Occipital lobe (tissue), 2 donors: ENCODE measurements around the gene KRT83. TPM values are rescaled to one million over a fixed set of nuclear protein-coding genes. Genes with fewer than 3 reads are reported as not detected.
"Not testable (repeated sequence)": the region's sequence is repeated elsewhere in the genome, so short reads cannot be mapped to it uniquely, and the experiment has no call there.

Experiments
- DNase-seq: peaks from one replicate; lab custom pipeline; 2025; lab: John Stamatoyannopoulos, UW
- total RNA-seq: library from RNA; depleted of rRNA; stranded (reverse); fragments of >200 nt; gene quantifications from one replicate; pipeline ENCODE4 v1.2.3, GENCODE V29; 2014

KRT83 gene
- total RNA-seq, 1 donor from 2014 or later = not detected

DNA sequence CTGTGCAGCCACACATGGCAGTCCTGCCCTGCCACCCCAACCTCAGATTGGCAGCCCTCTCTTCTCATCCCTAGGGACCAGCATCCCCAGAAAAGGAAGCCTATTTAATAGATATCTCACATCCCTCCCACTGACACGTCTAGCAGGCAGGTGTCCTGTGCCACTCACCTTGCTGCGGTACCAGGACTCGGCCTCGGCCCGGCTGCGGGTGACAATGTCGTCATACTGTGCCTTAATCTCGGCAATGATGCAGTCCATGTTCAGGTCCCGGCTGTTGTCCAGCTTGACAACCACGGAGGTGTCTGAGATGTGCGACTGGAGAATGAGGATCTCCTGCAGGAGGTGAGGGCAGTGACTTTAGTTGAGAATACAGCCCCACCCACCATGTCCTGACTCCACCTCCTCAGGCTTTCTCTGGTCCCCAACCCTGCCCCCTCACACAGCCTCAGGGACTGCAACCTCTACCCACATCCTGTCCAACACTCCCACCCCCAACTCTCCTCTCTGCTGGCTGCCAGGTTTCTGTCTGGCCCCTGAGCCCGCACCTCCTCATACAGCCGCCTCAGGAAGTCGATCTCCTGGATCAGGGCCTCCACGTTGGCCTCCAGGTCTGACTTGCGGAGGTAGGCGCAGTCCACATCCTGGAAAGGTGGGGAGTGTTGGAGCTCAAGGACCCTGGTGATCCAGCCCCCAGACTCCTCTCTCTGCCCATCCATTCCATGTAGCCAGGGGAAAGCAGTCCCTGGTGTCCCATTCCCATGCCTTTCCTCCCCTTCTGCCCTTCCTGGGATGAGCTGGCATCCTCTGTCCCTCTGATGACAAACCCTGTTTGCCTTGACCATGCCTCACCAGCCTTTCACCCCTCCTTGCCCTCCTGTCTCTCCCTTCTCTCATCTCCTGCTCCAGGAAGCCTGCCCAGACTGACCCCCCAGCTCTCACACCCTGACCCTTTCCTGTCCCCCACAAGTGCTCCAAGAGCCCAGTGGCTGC, 33.1 kb downstream of the KRT83 start:
- DNase-seq = not testable (repeated sequence)

DNA sequence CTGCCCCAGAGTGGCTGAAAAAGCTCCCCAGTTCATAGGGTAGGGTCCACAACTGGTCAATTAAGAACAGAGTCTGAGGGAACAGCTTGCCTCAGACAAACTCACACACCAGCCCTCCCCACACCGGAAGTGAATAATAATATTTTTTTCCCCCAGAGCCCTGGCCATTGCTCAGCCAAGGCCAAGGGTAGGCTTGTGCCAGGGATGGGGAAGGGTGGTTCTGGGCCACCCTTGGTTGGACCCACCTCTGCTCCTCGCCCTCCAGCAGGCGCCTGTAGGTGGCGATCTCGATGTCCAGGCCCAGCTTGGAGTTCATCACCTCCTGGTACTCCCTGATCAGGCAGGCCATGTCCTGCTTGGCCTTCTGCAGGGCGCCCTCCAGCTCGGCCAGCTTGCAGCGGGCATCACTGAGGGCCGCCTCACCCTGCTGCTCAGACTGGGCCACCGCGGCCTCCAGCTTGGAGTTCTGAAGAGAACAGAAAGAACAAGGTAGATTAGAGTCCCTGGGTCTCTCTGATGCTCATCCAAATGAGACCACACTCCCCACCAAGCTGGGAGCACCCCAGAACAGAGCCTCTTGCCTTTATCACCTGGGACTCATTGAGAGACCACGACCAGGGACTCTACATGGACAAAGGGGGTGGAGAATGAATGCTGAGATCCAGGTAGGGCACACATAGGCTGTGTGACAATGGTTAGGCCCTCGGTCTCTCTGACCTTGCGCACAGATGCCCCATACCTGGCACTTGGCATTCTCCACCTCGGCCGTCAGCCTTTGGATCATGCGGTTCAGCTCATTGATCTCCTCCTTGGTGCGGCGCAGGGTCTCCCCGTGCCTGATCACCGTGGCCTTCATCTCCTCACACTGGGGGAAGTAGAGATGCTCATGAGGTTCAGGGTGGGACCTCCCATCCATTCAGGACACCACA, 34.1 kb downstream of the KRT83 start:
- not testable (repeated sequence) for DNase-seq

DNA sequence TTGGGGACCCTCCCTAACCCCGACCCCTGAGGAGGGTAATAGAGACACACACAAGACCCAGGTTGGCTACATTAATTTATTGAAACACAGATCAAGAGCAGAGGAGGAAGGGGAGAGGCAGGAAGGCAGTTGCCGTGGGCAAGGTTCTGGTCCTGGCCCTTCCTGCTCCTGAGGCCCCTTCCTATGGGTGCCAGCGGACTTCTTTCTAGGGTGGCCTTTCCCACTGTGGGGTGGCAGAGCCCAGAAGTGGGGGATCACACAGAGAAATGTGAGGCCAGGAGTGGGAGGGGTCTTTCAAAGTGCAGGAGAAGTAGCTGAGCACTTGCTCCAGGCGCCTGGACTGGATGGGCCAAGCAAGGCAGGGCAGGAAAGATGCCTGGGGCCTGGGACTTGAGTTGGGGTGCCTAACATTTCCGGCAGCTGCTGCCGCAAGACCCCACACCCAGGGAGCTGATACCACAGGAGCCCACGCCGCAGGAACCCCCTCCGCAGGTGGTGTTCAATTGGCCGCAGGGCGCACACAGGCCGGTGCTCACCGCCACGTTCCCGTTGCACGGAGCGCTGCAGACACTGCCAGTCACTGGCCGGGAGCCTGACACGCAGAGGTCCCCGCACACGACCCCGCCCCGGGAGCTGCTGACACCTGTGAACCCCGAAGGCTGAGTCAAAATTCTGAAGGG, 35.2 kb downstream of the KRT83 start:
- no peak for DNase-seq

DNA sequence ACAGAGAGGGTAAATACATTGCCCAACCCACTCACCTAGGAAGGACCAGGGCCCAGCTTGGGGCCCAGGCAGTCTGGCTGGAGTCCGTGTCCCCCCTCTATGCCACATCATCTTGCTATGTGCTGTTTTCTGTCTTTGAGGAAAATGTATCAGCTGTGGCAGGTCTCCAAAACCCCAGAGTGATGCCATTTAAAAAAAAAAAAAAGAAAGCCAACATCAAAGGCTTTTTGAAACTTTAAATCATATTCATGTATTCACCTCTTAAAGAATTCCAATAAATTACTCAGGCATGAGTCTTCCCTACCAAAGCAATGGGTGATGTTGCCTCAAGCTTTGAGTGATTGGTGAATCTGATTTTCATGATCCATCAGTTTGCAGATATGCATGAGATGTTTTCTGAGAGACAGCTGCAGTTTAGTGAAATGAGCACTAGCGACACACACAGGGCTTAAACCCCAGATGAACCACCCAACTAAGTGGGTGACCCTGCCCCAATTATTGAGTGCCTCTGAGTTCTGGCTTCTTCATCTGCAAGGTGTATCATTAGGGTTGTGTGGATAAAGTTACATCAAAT, 35.9 kb downstream of the KRT83 start:
- no peak for DNase-seq

DNA sequence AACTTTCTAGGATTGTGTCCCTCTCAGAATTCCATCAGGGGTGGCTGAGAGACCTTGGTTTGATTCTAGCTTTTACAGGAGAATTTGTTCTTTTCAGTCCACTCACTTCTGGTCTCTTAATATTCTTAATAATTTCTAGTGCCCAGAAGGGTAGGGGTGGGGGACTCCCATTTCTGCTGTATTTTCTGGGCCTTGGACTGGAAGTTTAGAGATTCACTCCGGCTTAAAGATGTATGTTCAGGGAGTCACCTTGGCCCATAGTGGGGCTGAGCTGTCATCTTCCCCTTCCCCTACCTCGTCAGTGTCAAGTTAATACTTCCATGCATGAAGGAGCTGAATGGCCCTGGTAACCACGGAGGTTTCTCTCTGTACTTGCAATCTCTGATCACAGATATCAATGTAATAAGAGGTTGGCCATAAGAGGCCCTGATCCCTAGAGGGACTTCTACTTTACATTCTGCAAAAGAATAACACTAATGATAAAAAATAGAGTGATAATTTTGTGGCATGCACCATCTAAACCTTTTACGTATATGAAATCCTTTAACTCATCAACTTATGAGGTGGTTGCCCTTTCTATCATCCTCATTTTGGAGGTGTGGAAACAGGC, 36.5 kb downstream of the KRT83 start:
- no peak for DNase-seq

DNA sequence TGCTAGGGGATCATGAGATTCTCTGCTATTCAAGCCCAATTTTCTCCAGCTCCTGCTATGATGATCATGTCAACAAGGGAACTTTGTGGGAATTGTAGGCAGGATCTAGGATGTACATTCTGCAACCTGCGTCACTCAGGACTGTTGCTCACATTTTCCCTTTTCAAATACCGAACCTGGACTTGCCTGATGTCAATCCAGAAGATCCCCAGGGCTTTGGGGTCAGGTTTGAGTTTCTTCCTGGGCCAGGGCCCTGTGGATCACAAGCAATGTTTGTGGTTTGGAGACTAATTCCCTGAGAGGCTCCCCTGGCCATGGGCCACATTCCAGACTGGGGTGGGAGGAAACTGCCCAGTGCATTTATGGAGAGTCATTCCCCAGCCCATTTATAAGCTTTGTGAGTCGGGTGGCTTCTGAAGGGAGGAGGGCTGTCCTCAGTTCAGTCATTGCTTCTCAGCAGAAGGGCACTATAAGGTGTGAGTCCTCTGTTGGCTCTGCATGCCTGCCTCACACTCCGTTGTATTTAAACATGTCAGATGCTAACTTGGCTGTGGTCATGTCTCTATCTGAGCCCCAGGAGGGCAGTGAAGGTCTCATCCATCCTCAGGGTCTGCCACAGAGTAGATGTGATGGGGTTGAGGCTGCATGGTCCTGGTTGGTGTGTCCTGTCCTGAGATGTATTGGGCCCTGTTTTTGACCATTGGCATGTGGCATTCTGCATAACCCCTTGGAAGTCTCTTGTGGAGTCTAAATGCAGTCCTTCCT, 40.2 kb downstream of the KRT83 start:
- no peak for DNase-seq

DNA sequence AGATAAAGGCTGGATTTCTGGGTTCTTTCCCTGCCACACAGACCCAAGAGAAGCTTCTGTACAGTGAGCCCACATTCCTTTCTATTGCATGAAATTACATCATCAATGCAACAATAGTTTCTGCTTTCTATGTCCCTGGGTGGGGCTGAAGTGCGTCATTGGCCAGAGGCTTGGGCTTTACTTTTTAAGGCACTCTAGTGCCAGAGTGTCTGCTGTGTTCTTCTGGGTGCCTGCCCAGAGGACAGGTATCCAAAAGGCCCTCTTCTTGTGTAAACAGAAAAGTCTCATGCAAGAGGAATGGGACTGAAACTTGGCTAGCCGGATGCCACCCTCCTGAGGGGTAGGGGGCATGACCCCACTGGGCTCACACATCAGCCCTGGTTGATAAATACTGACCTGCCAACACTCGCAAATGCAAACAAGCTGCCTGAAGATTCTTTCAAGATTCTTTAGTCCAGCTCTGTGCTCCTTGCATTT, 40.8 kb downstream of the KRT83 start:
- DNase-seq = no peak

DNA sequence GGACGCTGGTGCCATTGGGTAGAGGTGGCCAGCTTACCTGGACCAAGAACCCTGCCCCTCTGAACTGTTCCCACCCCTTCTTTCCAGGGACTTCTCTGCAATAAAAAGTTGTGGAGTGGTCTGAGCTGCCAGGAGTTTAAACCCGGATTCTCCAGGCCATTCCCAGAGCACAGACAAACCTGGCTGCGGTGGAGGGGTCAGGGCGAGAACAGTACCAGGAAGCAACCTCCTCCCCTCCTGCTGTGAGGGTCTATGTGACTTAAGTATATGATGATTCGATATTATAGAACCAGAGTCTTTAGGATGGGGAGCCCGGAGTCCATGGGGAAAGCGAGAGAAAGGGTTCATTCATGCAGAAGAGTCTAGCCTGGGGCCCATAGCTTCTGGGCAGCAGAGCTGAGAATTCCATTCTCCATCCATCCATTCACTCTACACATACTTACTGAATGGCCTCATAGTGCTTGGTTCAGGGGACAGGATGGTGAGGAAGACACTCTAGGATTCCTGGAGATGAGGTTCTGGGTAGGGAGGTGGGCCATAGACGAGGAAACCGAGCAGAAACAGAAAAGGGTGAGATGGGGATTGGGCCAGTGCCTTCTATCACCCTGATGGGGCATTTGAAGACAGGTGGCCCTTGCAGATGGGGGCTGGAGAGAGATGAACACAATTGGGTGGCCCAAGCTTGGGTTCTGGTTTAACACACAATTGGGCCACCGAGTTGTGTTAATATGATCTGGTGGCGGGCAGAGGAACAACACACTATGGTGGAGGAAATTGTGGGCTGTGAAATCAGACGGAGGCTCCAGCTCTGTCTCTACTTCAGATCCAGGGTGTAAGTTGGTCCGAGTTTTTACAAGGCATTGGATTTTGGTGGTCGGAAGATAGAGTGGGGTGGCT, 41.5 kb downstream of the KRT83 start:
- no peak for DNase-seq

DNA sequence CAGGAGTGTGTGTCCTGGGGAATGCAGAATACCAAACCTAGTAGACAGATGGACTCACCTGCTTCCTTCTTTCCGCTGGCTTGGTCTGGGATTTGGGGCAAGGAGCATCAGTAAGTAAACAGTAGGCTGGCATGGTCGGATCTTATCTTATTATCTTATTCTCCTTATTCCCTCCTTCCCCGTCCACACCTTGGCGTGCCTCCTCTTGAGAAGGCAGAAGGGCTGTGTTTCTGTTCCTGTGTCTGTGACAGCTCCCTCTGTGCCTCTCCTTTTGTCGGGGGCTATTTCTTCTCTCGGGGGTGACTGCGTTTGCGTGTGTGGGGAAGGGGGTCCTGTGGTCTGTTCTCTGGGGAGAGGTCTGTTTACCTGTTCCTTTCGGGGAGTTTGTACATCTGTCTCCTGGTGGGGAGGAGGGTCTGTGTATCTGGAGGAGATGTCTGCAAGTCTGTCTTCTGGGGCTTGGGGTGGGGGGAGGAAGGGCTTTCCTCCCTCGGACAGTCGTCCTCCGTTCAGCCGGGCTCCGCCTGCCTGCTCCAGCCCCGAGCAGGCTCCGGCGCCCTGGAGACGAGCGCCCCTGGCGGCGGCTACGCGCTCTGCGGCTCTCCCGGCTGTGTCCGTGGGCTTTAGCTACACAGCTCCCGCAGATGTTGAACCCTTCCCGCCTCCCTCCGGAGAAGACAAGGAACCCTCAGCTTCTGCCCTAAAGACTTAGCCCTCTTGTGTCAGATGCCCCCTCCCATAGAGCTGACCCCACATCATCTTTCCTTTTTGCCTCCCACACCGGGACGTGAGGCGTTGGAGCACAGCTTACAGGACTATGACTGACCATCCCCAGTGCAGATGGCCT, 42.4 kb downstream of the KRT83 start:
- peak; percentile 51 for DNase-seq

DNA sequence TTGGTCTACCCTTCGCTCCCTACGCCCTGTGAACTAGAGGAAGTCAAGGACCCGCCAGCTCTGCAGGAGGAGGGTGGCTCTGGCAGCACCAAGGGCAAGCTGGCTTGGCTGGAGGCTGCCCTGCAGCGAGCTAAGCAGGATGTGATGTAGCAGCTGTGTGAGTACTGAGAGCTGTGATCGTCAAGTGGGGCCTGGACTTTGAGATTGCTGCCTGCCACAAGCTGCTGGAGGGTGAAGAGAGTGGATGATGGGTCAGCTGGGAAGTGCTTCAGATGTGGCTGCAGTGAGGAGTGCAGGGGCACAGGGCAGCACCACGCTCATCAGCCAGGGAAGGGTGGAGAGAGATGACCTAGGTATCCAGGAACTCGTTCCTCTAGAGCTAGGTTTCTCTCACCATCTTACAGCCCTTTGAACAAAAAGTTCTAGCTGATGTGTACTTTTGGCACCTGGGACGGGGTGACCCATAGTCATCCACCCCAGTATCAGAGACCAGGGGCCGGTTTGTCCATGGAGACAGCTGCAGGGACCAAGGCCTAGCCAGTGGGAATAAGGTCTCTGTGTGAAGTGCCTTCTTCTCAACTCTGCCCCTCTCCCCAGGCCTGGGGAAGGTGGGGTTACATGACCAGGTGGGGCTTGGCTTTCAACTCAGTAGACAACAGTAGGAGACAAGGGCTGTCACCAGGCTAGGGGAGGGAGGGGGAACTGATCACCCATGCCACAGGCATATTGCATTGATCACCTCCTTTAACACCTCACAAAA, 43.5 kb downstream of the KRT83 start:
- no peak for DNase-seq

DNA sequence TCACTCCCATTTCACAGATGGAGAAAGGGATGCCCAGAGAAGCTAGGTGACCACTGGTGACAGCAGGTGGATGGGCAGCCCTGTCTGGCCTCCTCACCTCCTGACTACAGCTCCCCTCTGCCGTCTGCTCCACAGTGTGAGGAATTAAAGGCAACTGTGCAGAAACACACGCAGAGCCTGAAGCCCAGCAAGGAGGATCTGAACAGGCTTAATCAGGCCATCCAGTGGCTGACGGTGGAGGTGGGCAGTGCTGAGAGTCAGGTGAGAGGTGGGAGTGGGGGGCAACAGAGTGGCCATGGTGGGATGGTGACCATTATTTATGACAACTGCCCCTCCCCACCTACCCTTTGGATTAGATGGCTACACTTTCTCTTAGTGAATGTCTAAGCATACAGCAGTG, 45.5 kb downstream of the KRT83 start:
- no peak for DNase-seq

DNA sequence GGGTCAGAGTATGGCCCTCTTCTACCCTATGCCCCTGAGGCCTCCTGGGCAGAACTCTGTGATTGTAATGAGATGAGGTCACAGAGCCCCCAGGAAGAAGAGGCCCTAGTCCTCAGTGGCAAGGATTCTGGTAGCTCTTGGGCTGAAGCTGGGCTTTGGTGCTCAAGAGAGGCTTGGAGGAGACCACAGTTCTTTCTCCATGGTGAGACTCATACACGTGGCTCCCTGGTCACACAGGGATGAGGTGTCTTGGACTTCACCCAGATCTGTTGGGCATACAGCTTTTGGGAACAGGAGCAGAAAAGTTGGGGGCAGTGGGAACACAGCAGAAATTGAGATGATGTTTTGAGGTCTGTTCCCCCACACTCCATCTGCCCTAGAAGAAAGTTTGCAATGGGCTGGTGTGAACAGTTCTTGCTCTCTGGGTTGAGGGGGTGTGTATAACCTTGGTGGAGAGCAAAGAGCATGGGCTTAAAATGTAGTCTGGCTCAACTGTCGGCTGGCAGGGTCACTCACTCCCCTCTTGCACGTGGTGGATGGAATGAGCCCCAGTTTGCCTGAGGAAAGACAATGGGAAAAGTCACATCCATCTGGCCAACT, 46.6 kb downstream of the KRT83 start, which contains the start of gene KRT86:
TSS of gene KRT86 (plus strand) at position 125 of the 600 bp plus-strand sequence. CDS start 27,272 bp downstream, outside the sequence.
- DNase-seq = no peak

DNA sequence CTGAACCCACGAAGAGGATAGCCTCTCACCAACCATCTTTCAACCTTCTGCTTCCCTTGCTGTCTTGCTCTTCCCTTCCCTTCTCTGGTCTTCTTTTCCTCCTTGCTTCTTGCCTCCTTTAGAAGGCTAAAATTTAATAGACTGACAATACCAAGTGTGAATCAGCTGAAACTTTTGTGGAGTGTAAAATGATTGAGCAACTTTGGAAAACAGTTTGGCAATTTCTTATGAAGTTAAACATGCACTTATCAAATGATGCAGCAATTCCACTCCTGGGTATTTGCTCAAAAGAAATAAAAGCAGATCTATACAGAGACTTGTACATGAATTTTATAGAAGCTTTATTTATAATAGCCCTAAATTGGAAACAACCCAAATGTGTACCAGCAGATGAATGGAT, 50.0 kb downstream of the KRT83 start:
- DNase-seq = no peak

DNA sequence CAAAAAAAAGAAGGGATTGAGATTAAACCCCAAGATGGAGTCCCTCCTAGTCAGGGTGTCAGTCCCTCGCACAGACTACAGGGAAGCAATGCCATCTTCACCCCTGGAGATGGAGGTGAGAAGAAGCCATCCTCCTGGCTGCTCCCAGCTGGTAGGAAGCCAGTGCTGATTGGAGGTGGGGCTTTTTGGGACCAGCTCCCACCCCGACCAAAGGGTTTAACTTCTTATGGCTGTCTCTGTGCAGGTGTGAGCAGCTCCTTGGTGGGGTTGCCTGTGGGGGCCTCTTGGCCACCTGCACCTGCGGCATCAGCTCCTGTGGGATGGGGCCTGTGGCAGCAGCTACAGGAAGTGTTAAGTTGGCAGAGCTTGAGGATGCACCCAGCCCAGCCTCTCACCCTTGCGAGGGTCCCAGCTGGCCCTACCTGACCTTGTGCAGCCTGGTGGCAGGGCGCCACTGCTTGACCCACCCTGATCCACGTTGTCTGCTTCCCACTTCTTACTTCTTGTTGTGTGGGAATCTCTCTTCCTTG, 50.6 kb downstream of the KRT83 start:
- no peak for DNase-seq

DNA sequence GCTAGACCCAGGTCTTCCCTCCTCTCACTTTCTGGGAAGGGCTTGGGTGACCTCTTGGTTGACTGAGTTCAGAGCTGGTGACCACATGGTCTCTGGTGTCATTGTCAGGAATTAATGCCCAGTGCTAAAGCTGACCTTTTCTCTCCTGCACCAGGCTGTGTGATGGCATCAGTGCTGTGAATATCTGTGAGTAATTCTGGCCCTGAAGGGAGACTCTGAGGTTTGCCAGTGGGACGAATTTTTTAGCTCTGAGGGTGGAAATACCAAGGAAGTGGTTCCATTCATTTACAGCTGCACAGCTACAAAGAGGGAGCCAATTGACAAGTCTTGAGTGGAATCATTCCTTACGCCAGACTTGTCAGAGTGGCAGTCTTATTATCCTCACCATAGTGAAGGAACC, 53.0 kb downstream of the KRT83 start:
- DNase-seq = no peak

DNA sequence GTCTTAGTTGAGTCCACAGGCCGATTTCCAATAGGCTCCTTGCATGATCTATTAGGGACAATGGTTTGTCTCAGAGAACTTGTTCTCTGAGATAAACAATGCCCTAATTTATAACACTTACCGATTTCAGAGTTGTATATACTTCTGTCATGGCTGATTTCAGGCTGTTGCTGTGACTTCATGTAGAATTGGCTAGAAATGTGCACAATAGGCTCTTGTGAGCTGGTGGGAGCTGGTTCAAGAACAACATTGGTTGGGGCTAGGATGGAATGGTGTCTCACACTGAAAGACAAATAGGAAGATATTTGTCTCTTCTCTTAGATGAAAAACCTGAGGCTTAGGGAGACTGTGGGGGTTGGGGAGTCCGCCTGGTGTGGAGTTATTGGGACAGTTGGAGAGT, 53.5 kb downstream of the KRT83 start:
- no peak for DNase-seq
